Right lobe of liver (tissue), 4 donors: Measurements from ENCODE around the gene ADORA3.

ENCODE experiments used
- CTCF ChIP-seq, 4 donors: fragments of 200-600 bp in 3 of 4; fragments of 450-650 bp in 1 of 4; IDR thresholded peaks; one replicate each; pipeline versions ENCODE4 v1.5.1 to v1.8.0; 2016 to 2022; ENCODE audit warnings: antibody characterized with exemption in 4 of 4, mild to moderate bottlenecking in 2 of 4
- POLR2A ChIP-seq: fragments of 450-650 bp; IDR thresholded peaks from one replicate; pipeline ENCODE4 v1.6.1; 2017; ENCODE audit warnings: antibody characterized with exemption, mild to moderate bottlenecking
- donor health status: DM: no; HTN: no; CAD: no.
- donor health status: DM: no; HTN: no; CAD: no.
- donor health status: DM: no; HTN: yes; CAD: no.

DNA sequence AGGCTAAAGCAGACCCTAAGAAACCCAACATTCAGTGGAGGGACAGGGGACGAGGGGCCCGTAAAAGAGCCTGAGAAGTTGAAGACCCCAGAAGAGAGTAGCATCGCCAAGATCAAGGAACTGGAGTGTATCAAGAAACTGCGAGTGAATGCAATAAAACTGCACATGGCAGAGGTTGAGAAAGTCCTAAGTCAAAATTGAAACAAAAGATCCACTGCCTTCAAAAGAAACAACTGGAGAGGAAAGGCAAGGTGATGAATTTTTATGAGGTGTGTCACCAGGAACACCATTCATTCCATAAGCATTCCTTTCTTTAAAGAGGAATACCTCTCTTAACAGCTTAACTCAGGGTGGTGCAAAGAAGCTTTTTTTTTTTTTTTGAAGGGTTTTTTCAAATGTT, 38.3 kb upstream of the ADORA3 start:
- TF ChIP-seq POLR2A (no peak), CTCF (IDR thresholded peaks at IDR 0.05) (no peak)
